Measurements from ENCODE around the gene CHMP5. TPM values are rescaled to one million over a fixed set of nuclear protein-coding genes. Genes with fewer than 3 reads are reported as not detected.

CHMP5 gene
- polyA plus RNA-seq, 2 of the 4 experiments (the other 2 are of a cell fraction), result 108 to 187 TPM

- TF ChIP-seq BCL3 (IDR thresholded peaks at IDR 0.05), result no peak
- TF ChIP-seq KDM1A (IDR thresholded peaks at IDR 0.05; ENCODE audit: low read depth), result no peak
- TF ChIP-seq HEYL (CRISPR knock-in tag; IDR thresholded peaks at IDR 0.05), result no peak
These were observed 65.1 kb downstream of the CHMP5 start (continued) for GRCh38 chr9:33329979-33330378.

GRCh38 chr9:33331377-33331891 is 66.6 kb downstream of the CHMP5 start:
- Histone ChIP-seq H3K27ac (peak overlapping the region; percentile 85; a peak in 3 of 6 replicates), H3K4me1 (peaks cover 42% of the 10 kb centered on the region), H3K4me3 (no peak overlapping the region), H3K9me3 (no peaks in the 10 kb centered on the region), H3K4me2 (no peak overlapping the region)
- POLR2A ChIA-PET, result no interaction called here
- ATAC-seq, result no peak
- no peak for DNase-seq (ENCODE audit: low read depth in 1 of 2, low spot score in 1 of 2)
- no peak for FAIRE-seq
- CTCF ChIA-PET, result interaction anchor here (1.0 to 5.8 kb wide), 5 partner anchors 13 to 186 kb away, joined by 3 to 32 read pairs (median 3); no protein-coding TSS in a partner anchor
- WGBS (ENCODE audit: missing lambda C conversion rate), result 86% methylated on average over 3 of the region's 3 CpGs
- TF ChIP-seq BHLHE40 (IDR thresholded peaks at IDR 0.05; ENCODE audit: low read depth, low read length) (no peak), KDM1A (IDR thresholded peaks at IDR 0.05; ENCODE audit: low read depth) (no peak), EHMT2 (IDR thresholded peaks at IDR 0.05; ENCODE audit: low read depth) (no peak), FOSB (CRISPR knock-in tag; IDR thresholded peaks at IDR 0.05) (no peak), CBX2 (IDR thresholded peaks at IDR 0.05; ENCODE audit: borderline replicate concordance, low read depth) (no peak), EP300 (IDR thresholded peaks at IDR 0.05) (no peak), MYC (IDR thresholded peaks at IDR 0.05; ENCODE audit: borderline replicate concordance, low read length) (no peak)

Other genes starting within 250 kb of the CHMP5 start
- gene DNAJA1, start 239.8 kb upstream of the CHMP5 start, polyA plus RNA-seq (2011; rRNA removed), result 241 and 258 TPM in 2 replicates
- 357 to 421 TPM (median 410 TPM) in 3 replicates for gene DNAJA1, start 239.8 kb upstream of the CHMP5 start, polyA plus RNA-seq (2017; fragmentation: RNase III; extraction: RNeasy Plus Mini Kit Qiagen cat#74134 plus additional on column Dnase treatment)
- gene SMU1, start 188.4 kb upstream of the CHMP5 start, polyA plus RNA-seq (2011; rRNA removed), result 25.3 and 26.0 TPM in 2 replicates
- 25.0 to 26.5 TPM (median 25.6 TPM) in 3 replicates for gene SMU1, start 188.4 kb upstream of the CHMP5 start, polyA plus RNA-seq (2017; fragmentation: RNase III; extraction: RNeasy Plus Mini Kit Qiagen cat#74134 plus additional on column Dnase treatment)
- 180 and 191 TPM in 2 replicates for gene B4GALT1, start 97.7 kb upstream of the CHMP5 start, polyA plus RNA-seq (2011; rRNA removed)
- gene B4GALT1, start 97.7 kb upstream of the CHMP5 start, polyA plus RNA-seq (2017; fragmentation: RNase III; extraction: RNeasy Plus Mini Kit Qiagen cat#74134 plus additional on column Dnase treatment), result 140 to 182 TPM (median 167 TPM) in 3 replicates
- 0.37 TPM in 1 of 2 replicates, not detected in the other for gene SPINK4, start 24.9 kb upstream of the CHMP5 start, polyA plus RNA-seq (2011; rRNA removed)
- gene SPINK4, start 24.9 kb upstream of the CHMP5 start, polyA plus RNA-seq (2017; fragmentation: RNase III; extraction: RNeasy Plus Mini Kit Qiagen cat#74134 plus additional on column Dnase treatment), result not detected in 3 replicates
- 51.9 and 86.9 TPM in 2 replicates for gene BAG1, start 341 bp upstream of the CHMP5 start, polyA plus RNA-seq (2011; rRNA removed)
- gene BAG1, start 341 bp upstream of the CHMP5 start, polyA plus RNA-seq (2017; fragmentation: RNase III; extraction: RNeasy Plus Mini Kit Qiagen cat#74134 plus additional on column Dnase treatment), result 62.4 to 73.0 TPM (median 64.3 TPM) in 3 replicates
- 41.1 and 41.2 TPM in 2 replicates for gene NFX1, start 25.5 kb downstream of the CHMP5 start, polyA plus RNA-seq (2011; rRNA removed)
- gene NFX1, start 25.5 kb downstream of the CHMP5 start, polyA plus RNA-seq (2017; fragmentation: RNase III; extraction: RNeasy Plus Mini Kit Qiagen cat#74134 plus additional on column Dnase treatment), result 23.6 to 25.0 TPM (median 24.8 TPM) in 3 replicates
- 1.1 and 1.2 TPM in 2 replicates for gene AQP7, start 137.5 kb downstream of the CHMP5 start, polyA plus RNA-seq (2011; rRNA removed)
- gene AQP7, start 137.5 kb downstream of the CHMP5 start, polyA plus RNA-seq (2017; fragmentation: RNase III; extraction: RNeasy Plus Mini Kit Qiagen cat#74134 plus additional on column Dnase treatment), result 0.39 to 0.69 TPM (median 0.61 TPM) in 3 replicates
- 18.8 and 21.7 TPM in 2 replicates for gene AQP3, start 182.5 kb downstream of the CHMP5 start, polyA plus RNA-seq (2011; rRNA removed)
- gene AQP3, start 182.5 kb downstream of the CHMP5 start, polyA plus RNA-seq (2017; fragmentation: RNase III; extraction: RNeasy Plus Mini Kit Qiagen cat#74134 plus additional on column Dnase treatment), result 5.4 to 7.2 TPM (median 6.2 TPM) in 3 replicates
- gene NOL6, start 208.9 kb downstream of the CHMP5 start, polyA plus RNA-seq (2011; rRNA removed), result 49.5 and 56.6 TPM in 2 replicates
- gene NOL6, start 208.9 kb downstream of the CHMP5 start, polyA plus RNA-seq (2017; fragmentation: RNase III; extraction: RNeasy Plus Mini Kit Qiagen cat#74134 plus additional on column Dnase treatment), result 52.0 to 56.2 TPM (median 52.8 TPM) in 3 replicates